Omental fat pad (tissue), 4 donors: ENCODE results near the gene SPINK1. TPM values are rescaled to one million over a fixed set of nuclear protein-coding genes. Genes with fewer than 3 reads are reported as not detected.

Source experiments
- ATAC-seq: fragments of 150-250 bp; one replicate; pipeline ENCODE4 v1.9.1; 2016; ENCODE audit warnings: mild to moderate bottlenecking, moderate library complexity; ENCODE audit not compliant: low FRiP score
- DNase-seq: peaks from one replicate; pipeline ENCODE4 v3.0.0-alpha.2; 2019; ENCODE audit warnings: low spot score
- total RNA-seq, 4 donors: library from RNA; depleted of rRNA; stranded (reverse); fragments of >200 nt; gene quantifications; one replicate each; pipeline ENCODE4 v1.1.0, GENCODE V29; 2016
- TF ChIP-seq, protein P1 (sequence below), 3 donors: fragments of 450-650 bp; IDR thresholded peaks; one replicate each; pipeline ENCODE4 v1.5.1; 2016 to 2017; ENCODE audit warnings: antibody characterized with exemption in 3 of 3, mild to moderate bottlenecking in 3 of 3, moderate library complexity in 2 of 3

Gene SPINK1
- total RNA-seq, 4 donors from 2014 or later = not detected

DNA sequence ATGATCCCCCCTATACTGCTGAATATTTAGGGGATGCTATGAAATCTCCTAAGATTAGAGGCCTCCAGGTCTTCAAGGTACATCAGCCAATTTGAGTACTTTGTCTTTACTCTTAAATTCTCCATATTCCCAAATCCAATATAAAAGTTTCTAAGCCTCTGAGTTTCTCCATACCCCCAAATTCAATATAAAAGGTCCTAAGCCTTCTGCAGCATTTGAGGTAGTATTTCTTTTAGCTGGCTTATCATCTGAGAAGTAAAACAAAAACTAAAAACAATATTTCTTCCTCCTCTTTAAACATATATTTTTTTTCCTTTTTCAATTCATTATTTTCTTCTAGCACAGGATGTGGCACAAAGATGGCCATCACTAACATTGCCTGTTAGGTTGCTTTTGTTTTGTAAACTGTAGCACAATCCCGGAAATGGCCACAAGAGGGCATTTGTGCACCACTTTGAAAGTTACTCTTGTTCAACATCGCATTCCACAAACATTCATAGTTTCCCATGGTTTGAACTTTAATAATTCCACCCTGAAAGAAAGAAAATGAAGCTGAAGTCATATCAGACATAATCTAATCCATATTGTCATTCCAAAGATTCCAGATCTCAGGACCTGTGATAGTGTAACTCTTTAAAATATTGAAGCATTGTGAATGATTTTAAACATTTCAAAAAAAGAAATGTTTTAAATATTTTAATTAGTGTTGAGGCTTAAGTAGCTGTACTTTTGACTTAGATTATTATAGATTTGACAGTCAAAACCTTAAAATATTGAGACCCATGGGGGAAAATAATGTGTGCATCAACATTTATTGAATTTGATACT, 26.0 kb upstream of the SPINK1 start:
- DNase-seq (peak; percentile 55), ATAC-seq (no peak)
- TF ChIP-seq, protein P1, sequence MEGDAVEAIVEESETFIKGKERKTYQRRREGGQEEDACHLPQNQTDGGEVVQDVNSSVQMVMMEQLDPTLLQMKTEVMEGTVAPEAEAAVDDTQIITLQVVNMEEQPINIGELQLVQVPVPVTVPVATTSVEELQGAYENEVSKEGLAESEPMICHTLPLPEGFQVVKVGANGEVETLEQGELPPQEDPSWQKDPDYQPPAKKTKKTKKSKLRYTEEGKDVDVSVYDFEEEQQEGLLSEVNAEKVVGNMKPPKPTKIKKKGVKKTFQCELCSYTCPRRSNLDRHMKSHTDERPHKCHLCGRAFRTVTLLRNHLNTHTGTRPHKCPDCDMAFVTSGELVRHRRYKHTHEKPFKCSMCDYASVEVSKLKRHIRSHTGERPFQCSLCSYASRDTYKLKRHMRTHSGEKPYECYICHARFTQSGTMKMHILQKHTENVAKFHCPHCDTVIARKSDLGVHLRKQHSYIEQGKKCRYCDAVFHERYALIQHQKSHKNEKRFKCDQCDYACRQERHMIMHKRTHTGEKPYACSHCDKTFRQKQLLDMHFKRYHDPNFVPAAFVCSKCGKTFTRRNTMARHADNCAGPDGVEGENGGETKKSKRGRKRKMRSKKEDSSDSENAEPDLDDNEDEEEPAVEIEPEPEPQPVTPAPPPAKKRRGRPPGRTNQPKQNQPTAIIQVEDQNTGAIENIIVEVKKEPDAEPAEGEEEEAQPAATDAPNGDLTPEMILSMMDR (IDR thresholded peaks at IDR 0.05) = no peak

DNA sequence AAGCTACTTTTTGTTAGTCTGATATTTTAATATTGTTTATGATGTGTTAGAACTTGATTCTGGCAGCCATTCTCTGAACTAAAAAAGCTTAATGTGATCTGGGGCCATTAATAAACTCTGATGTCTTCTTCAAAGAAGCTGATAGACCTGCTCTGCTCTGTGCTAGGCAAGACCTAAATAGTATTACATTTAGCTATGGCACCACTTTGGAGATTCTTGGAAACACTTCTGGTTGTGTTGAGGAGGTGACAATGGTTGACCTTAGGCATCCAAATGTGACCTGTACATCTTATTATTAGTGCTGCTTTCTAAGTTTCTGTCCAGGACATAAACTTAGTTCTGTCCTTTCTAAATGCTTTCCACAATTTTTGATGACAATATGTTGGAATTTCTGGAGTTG, 25.3 kb upstream of the SPINK1 start:
- no peak for ATAC-seq
- DNase-seq = no peak
- TF ChIP-seq, protein P1 (IDR thresholded peaks at IDR 0.05) = no peak

- no peak for DNase-seq
- no peak for ATAC-seq
Measured at GRCh38 chr5:147855774-147856069, 24.3 kb upstream of the SPINK1 start.

DNA sequence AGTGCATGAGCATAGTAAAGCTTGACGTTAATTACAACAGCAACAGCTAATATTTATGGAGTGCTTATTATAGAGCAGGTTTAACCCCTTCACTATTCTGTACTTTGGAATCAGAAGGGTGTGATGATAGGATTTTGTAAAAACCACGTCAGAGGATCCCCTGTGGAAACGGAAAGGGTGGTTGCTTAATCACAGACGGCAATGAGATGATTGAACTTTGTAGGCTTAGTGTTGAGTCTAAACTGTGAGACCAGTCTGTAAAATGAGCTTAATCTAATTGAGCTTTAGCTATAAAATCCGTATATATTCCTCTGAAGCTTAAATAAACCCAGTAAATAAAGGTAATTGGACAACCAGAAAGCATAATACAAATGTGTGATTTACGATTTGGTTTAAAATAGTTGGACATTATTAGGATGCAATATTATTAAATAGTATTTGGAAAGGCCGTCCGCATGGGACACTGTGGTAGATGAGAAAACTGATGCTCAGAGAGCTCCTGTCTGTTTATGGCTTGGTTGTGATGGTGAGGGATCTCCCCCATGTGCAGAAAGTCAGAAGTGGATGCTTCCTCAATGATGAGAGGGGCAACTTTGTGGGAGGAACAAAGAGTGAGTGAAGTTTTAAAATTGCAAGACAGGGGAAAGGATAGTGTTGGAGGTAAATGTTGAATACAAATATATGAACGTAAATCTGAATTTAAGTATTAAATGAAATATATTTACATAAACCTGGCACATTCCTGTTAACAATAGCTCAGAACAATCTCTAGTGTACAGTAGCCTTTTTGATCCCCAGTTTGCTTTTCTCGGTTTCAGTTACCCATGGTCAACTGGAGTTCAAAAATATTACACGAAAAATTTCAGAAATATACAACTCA, 23.7 kb upstream of the SPINK1 start:
- TF ChIP-seq, protein P1 (IDR thresholded peaks at IDR 0.05) = no peak
- DNase-seq (no peak), ATAC-seq (no peak)

More at GRCh38 chr5:147855774-147856069, 24.3 kb upstream of the SPINK1 start:
- TF ChIP-seq, protein P1 (IDR thresholded peaks at IDR 0.05) = no peak

DNA sequence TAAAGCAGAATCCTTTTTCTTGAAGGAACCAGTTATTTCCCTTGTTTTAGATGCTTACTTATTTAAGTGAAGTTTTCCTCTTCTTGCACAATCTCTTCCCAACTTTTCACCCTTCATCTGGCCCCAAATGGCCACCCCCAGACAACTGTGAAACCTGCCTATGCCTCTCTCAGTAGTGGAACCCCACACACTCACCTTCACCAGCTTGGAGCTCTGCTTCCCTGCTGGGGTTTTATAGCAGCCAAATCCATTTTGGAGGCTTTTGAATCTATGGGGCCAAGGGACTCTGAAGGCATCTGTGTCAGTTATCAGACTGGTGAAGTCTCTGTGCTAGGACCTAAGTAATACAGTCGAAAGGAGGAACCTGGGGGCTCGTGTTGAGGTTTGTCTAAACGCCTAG, 22.9 kb upstream of the SPINK1 start:
- DNase-seq (no peak), ATAC-seq (no peak)
- TF ChIP-seq, protein P1 (IDR thresholded peaks at IDR 0.05) = no peak

DNA sequence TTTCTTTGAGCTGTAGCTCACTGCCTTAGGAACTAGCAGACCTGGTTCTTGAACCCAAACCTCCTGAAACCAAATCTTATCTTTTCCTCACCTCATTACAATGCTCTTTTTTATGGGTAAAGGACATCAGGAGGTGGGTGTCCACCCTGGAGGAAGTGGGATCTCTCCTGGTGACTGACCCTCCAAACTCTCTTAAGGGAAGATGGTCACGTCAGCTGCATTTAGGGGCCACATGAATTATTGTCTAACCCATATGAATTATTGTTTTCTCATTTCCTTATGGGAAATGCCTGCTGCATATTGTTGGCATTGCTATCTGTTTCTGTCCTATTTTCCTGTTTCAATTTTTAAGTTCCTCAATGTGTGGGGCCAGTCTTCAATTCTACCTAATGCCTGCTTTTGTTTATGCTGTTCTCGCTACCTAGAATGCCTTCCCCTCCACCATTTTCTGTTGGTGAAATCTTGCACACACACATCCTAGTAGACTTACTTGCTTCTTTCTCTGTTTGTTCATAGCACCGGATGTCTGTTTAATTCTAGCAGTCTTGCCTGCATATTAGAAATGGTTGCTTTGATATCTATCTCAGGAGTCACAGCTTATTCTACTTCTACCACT, 22.0 kb upstream of the SPINK1 start:
- TF ChIP-seq, protein P1 (IDR thresholded peaks at IDR 0.05) = no peak
- DNase-seq (no peak), ATAC-seq (no peak)
